ENCODE data around the gene RFC1. TPM values are rescaled to one million over a fixed set of nuclear protein-coding genes. Genes with fewer than 3 reads are reported as not detected.
"Not testable (repeated sequence)": the region's sequence is repeated elsewhere in the genome, so short reads cannot be mapped to it uniquely, and the experiment has no call there.

RFC1 gene
- total and polyA plus RNA-seq, 2 donors (not counting 1 experiment from before 2014, with no cell fraction given), result 31.3 to 44.4 TPM

GRCh38 chr4:39410415-39410814, 44.3 kb upstream of the RFC1 start:
- Histone ChIP-seq H3K4me2 (ENCODE audit: extremely low read depth, insufficient read depth, low read length) (no peak overlapping the region), H2AFZ (ENCODE audit: low read length) (peak overlapping the region; percentile 65)
- peak in 1 of 2 donors; percentile 25 for DNase-seq (ENCODE audit: low read depth in 2 of 2)

GRCh38 chr4:39407584-39407885, 41.4 kb upstream of the RFC1 start:
- Histone ChIP-seq H3K9me3 (ENCODE audit: control insufficient read depth, insufficient read depth, low read depth, low read length) (no peaks in the 10 kb centered on the region), H3K79me2 (ENCODE audit: control insufficient read depth, insufficient read depth, low read length) (no peaks in the 10 kb centered on the region), H3K4me1 (ENCODE audit: control insufficient read depth, extremely low read depth, insufficient read depth, low read length) (no peaks in the 10 kb centered on the region), H3K27ac (ENCODE audit: insufficient read depth, low read length) (no peak overlapping the region), H3K4me3 (replicated peaks in 1 of 4; ENCODE audit: control extremely low read depth in 1 of 4, insufficient read depth in 1 of 4, low read depth in 3 of 4, low read length in 4 of 4) (no peak overlapping the region), H3K36me3 (ENCODE audit: control insufficient read depth, insufficient read depth, low read length) (no peaks in the 10 kb centered on the region), H3K9ac (ENCODE audit: insufficient read depth, low read length) (no peak overlapping the region), H2AFZ (ENCODE audit: low read length) (no peak overlapping the region), H3K4me2 (ENCODE audit: extremely low read depth, insufficient read depth, low read length) (no peak overlapping the region), H4K20me1 (ENCODE audit: control insufficient read depth, extremely low read depth, insufficient read depth, low read length) (no peaks in the 10 kb centered on the region), H3K27me3 (ENCODE audit: control insufficient read depth, insufficient read depth, low read length) (no peaks in the 10 kb centered on the region)
- TF ChIP-seq CTCF (conservative IDR thresholded peaks at IDR 0.05 in 1 of 2, IDR thresholded peaks at IDR 0.05 in 1 of 2; ENCODE audit: low read depth in 1 of 2, low read length in 2 of 2), result no peak
- TF ChIP-seq EZH2 (IDR thresholded peaks at IDR 0.05; ENCODE audit: low read length, missing control alignments), result no peak
- no peak for DNase-seq (ENCODE audit: low read depth in 2 of 2)

More at GRCh38 chr4:39410415-39410814, 44.3 kb upstream of the RFC1 start:
- no peak overlapping the region for H3K9ac ChIP-seq (ENCODE audit: insufficient read depth, low read length)
- H3K36me3 ChIP-seq (ENCODE audit: control insufficient read depth, insufficient read depth, low read length), result no peaks in the 10 kb centered on the region
- no peaks in the 10 kb centered on the region for H3K9me3 ChIP-seq (ENCODE audit: control insufficient read depth, insufficient read depth, low read depth, low read length)
- no peaks in the 10 kb centered on the region for H3K27me3 ChIP-seq (ENCODE audit: control insufficient read depth, insufficient read depth, low read length)
- no peaks in the 10 kb centered on the region for H4K20me1 ChIP-seq (ENCODE audit: control insufficient read depth, extremely low read depth, insufficient read depth, low read length)
- no peaks in the 10 kb centered on the region for H3K79me2 ChIP-seq (ENCODE audit: control insufficient read depth, insufficient read depth, low read length)
- no peak overlapping the region for H3K4me3 ChIP-seq (replicated peaks in 1 of 4; ENCODE audit: control extremely low read depth in 1 of 4, insufficient read depth in 1 of 4, low read depth in 3 of 4, low read length in 4 of 4)
- no peak for TF ChIP-seq EZH2 (IDR thresholded peaks at IDR 0.05; ENCODE audit: low read length, missing control alignments)
- peak; percentile 6 to 29 for TF ChIP-seq CTCF (conservative IDR thresholded peaks at IDR 0.05 in 1 of 2, IDR thresholded peaks at IDR 0.05 in 1 of 2; ENCODE audit: low read depth in 1 of 2, low read length in 2 of 2)
- H3K27ac ChIP-seq (ENCODE audit: insufficient read depth, low read length), result no peak overlapping the region
- H3K4me1 ChIP-seq (ENCODE audit: control insufficient read depth, extremely low read depth, insufficient read depth, low read length), result no peaks in the 10 kb centered on the region

DNA sequence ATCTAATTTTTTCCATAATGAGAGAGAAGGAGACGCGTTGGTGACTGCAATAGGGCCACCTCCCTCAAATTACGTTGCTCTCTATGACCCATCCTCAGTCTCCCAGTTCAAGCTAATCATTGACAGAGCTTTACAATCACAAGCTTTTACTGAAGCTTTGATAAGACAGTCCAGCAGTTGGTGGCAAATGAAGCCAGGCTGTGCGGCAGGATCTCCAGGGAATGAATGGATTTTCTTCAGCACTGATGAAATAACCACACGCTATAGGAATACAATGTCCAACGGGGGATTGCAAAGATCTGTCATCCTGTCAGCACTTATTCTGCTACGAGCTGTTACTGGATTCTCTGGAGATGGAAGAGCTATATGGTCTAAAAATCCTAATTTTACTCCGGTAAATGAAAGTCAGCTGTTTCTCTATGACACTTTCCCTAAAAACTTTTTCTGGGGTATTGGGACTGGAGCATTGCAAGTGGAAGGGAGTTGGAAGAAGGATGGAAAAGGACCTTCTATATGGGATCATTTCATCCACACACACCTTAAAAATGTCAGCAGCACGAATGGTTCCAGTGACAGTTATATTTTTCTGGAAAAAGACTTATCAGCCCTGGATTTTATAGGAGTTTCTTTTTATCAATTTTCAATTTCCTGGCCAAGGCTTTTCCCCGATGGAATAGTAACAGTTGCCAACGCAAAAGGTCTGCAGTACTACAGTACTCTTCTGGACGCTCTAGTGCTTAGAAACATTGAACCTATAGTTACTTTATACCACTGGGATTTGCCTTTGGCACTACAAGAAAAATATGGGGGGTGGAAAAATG, 40.8 kb upstream of the RFC1 start, which contains the start of gene KLB:
Gene KLB (plus strand): TSS at position 168 of the 821 bp plus-strand sequence. CDS start 20 bp downstream, at position 188.
- H3K9ac ChIP-seq (ENCODE audit: insufficient read depth, low read length), result no peak within 1 kb of the TSS
- no peak within 1 kb of the TSS for H3K27ac ChIP-seq (ENCODE audit: insufficient read depth, low read length)
- H4K20me1 ChIP-seq (ENCODE audit: control insufficient read depth, extremely low read depth, insufficient read depth, low read length), result no peaks in the 10 kb centered on the region
- no peaks in the 10 kb centered on the region for H3K9me3 ChIP-seq (ENCODE audit: control insufficient read depth, insufficient read depth, low read depth, low read length)
- peak within 1 kb of the TSS in 1 of 4 experiments; percentile 29 for H3K4me3 ChIP-seq (replicated peaks in 1 of 4; ENCODE audit: control extremely low read depth in 1 of 4, insufficient read depth in 1 of 4, low read depth in 3 of 4, low read length in 4 of 4)
- TF ChIP-seq CTCF (conservative IDR thresholded peaks at IDR 0.05 in 1 of 2, IDR thresholded peaks at IDR 0.05 in 1 of 2; ENCODE audit: low read depth in 1 of 2, low read length in 2 of 2), result no peak
- no peak for TF ChIP-seq EZH2 (IDR thresholded peaks at IDR 0.05; ENCODE audit: low read length, missing control alignments)
- no peaks in the 10 kb centered on the region for H3K79me2 ChIP-seq (ENCODE audit: control insufficient read depth, insufficient read depth, low read length)
- no peaks in the 10 kb centered on the region for H3K36me3 ChIP-seq (ENCODE audit: control insufficient read depth, insufficient read depth, low read length)
- peak within 1 kb of the TSS; percentile 21 for H3K4me2 ChIP-seq (ENCODE audit: extremely low read depth, insufficient read depth, low read length)
- H2AFZ ChIP-seq (ENCODE audit: low read length), result peak within 1 kb of the TSS; percentile 41
- peak in 1 of 2 donors; percentile 9 for DNase-seq (ENCODE audit: low read depth in 2 of 2)
- H3K4me1 ChIP-seq (ENCODE audit: control insufficient read depth, extremely low read depth, insufficient read depth, low read length), result no peaks in the 10 kb centered on the region
- no peaks in the 10 kb centered on the region for H3K27me3 ChIP-seq (ENCODE audit: control insufficient read depth, insufficient read depth, low read length)

DNA sequence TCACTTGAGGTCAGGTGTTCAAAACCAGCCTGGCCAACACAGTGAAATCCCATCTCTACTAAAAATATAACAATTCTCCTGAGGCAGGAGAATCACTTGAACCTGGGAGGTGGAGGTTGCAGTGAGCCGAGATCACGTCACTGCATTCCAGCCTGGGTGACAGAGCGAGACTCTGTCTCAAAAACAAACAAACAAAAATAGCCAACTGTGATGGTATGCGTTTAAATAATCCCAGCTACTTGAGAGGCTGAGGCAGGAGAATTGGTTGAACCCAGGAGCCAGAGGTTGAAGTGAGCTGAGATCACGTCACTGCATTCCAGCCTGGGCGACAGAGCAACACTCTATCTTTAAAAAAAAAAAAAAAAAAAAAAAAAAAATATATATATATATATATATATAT, 35.5 kb upstream of the RFC1 start:
- not testable (repeated sequence) for H2AFZ ChIP-seq (ENCODE audit: low read length); H3K4me2 ChIP-seq (ENCODE audit: extremely low read depth, insufficient read depth, low read length); H3K27ac ChIP-seq (ENCODE audit: insufficient read depth, low read length); H3K9me3 ChIP-seq (ENCODE audit: control insufficient read depth, insufficient read depth, low read depth, low read length); H3K9ac ChIP-seq (ENCODE audit: insufficient read depth, low read length); H3K4me1 ChIP-seq (ENCODE audit: control insufficient read depth, extremely low read depth, insufficient read depth, low read length); DNase-seq (ENCODE audit: low read depth in 2 of 2); H4K20me1 ChIP-seq (ENCODE audit: control insufficient read depth, extremely low read depth, insufficient read depth, low read length); H3K79me2 ChIP-seq (ENCODE audit: control insufficient read depth, insufficient read depth, low read length); H3K27me3 ChIP-seq (ENCODE audit: control insufficient read depth, insufficient read depth, low read length); H3K36me3 ChIP-seq (ENCODE audit: control insufficient read depth, insufficient read depth, low read length); H3K4me3 ChIP-seq (replicated peaks in 1 of 4; ENCODE audit: control extremely low read depth in 1 of 4, insufficient read depth in 1 of 4, low read depth in 3 of 4, low read length in 4 of 4)

All from fibroblast of lung (primary cell).